ENCODE data around the gene TP63.

GRCh38 chr3:189841473-189842205 is 210.4 kb downstream of the TP63 start:
- TF ChIP-seq CTCF (IDR thresholded peaks at IDR 0.05) (no peak), E2F6 (IDR thresholded peaks at IDR 0.05; ENCODE audit: borderline replicate concordance, low read depth) (no peak), POLR2A (IDR thresholded peaks at IDR 0.05; ENCODE audit: low read length) (no peak), MAX (IDR thresholded peaks at IDR 0.05) (no peak), BHLHE40 (IDR thresholded peaks at IDR 0.05; ENCODE audit: low read depth, low read length) (no peak), USF2 (IDR thresholded peaks at IDR 0.05) (no peak), FOSL2 (IDR thresholded peaks at IDR 0.05) (no peak), FOSL2 (CRISPR knock-in tag; IDR thresholded peaks at IDR 0.05) (no peak), RAD21 (conservative IDR thresholded peaks at IDR 0.05 in 1 of 2, IDR thresholded peaks at IDR 0.05 in 1 of 2) (no peak), RFX5 (IDR thresholded peaks at IDR 0.05) (no peak), JUNB (IDR thresholded peaks at IDR 0.05) (no peak), CHD4 (IDR thresholded peaks at IDR 0.05; ENCODE audit: borderline replicate concordance) (no peak), REST (IDR thresholded peaks at IDR 0.05) (no peak), KDM1A (IDR thresholded peaks at IDR 0.05; ENCODE audit: low read depth) (no peak), MAFK (IDR thresholded peaks at IDR 0.05; ENCODE audit: partially characterized antibody) (no peak)

Data from A549 (cell line).